HUES64 (cell line): Measurements from ENCODE around the gene AMOTL1.
"Not testable (repeated sequence)": the region's sequence is repeated elsewhere in the genome, so short reads cannot be mapped to it uniquely, and the experiment has no call there.

Experiments
- H3K27ac ChIP-seq: 2 replicates; pipeline ENCODE4 v1.7.0; 2013; ENCODE audit warnings: low read depth, low read length, inconsistent platforms
- H3K27me3 ChIP-seq: 2 replicates; pipeline ENCODE4 v1.6.1; 2013; ENCODE audit warnings: mild to moderate bottlenecking, low read length; ENCODE audit not compliant: insufficient read depth
- H3K36me3 ChIP-seq: 2 replicates; pipeline ENCODE4 v1.6.1; 2013; ENCODE audit warnings: mild to moderate bottlenecking, low read length; ENCODE audit not compliant: insufficient read depth
- H3K4me1 ChIP-seq: 2 replicates; pipeline ENCODE4 v1.6.1; 2013; ENCODE audit warnings: mild to moderate bottlenecking, low read length, moderate library complexity; ENCODE audit not compliant: insufficient read depth
- H3K4me3 ChIP-seq: 2 replicates; pipeline ENCODE4 v1.5.1; 2013; ENCODE audit warnings: mild to moderate bottlenecking, low read length, moderate library complexity
- H3K9ac ChIP-seq: 2 replicates; pipeline ENCODE4 v1.6.1; 2013; ENCODE audit warnings: mild to moderate bottlenecking, low read depth, low read length
- H3K9me3 ChIP-seq: 2 replicates; pipeline ENCODE4 v1.6.1; 2013; ENCODE audit warnings: low read depth, low read length; ENCODE audit not compliant: insufficient read depth
- WGBS: fragments of 150-250, 120-280 bp; methylation state at CpG from one replicate; pipeline ENCODE4 v1.1.7; 2013; ENCODE audit warnings: missing lambda C conversion rate; 5-methylcytosine and 5-hydroxymethylcytosine counted together

AMOTL1 gene

DNA sequence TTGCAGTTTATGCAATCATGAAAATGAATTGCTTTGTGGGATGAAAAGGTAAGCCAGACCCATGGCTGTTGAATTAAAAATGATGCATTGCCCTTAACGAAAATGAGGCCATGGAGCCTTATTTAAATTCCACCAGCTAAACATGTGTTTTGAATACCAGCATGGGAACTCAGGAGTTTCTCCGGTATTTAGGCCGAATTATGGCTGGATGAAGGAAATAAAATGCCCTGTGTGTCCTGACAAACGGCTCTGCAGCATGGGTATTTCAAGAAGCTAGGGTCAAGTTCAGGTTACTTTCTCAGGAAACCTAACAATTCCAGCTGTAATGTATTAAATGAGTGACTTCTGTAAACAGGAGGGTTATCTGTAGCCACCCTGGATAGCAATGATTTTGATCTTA lies 38.3 kb downstream of the AMOTL1 start:
- Histone ChIP-seq H3K9ac (no peak overlapping the region), H3K36me3 (peaks cover 27% of the 10 kb centered on the region), H3K4me1 (no peaks in the 10 kb centered on the region; the same call in 1 of the 2 replicates), H3K27me3 (no peaks in the 10 kb centered on the region), H3K4me3 (no peak overlapping the region), H3K9me3 (no peaks in the 10 kb centered on the region), H3K27ac (no peak overlapping the region)
- WGBS: 93% methylated on average over 4 of the region's 4 CpGs

GRCh38 chr11:94809251-94809650 lies 41.1 kb downstream of the AMOTL1 start:
- Histone ChIP-seq H3K4me3 (no peak overlapping the region), H3K9me3 (peaks cover 15% of the 10 kb centered on the region), H3K27ac (no peak overlapping the region), H3K36me3 (peaks cover 15% of the 10 kb centered on the region), H3K27me3 (no peaks in the 10 kb centered on the region), H3K4me1 (no peaks in the 10 kb centered on the region; the same call in 1 of the 2 replicates), H3K9ac (no peak overlapping the region)
- 89% methylated on average over 5 of the region's 5 CpGs for WGBS

DNA sequence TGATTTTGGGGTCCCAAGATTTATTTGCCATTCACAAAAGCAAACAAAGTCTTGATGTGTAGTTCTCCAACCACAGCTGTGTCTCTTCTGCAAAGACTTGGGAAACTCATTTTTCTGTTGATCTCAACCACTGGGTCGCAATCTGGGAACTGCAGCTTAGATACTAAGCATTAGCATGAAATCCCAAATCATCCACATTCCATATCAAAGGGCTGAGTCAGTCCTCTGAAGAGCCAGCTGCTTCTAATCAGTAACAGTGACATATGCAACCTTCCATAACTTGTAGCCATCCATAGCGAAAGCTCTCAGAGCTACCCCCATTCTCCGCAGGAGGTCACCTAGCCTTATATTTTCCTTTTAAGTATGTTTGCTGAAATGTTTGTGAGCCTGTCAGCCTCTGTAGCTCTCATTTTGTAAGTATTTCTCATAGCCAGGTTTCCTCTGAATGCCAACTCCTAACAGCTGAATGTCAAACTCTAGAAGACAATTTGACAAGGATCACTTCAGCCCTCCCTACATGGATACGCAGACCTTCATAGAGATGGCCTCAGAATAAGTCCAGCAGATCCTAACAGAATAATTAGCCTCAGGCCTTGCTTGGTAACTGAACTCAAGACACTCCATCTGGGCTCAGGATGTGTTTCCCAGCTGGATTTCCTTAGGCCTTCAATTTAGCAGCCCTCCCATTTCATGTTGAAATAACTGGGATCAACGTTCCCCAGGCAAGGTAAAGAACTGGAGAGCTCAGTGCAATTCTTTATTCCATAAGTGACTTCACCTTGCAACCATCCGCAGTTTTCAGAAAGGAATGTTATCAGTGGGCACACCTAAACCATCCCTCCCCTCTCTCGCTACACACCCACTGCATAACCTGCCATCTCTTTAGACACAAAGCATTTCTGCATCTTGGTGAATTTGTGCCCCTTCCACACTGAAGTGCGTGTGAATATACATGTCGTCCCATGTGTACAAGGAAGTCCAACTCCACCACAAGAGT lies 44.9 kb downstream of the AMOTL1 start:
- not testable (repeated sequence) for H3K4me3 ChIP-seq, H3K27me3 ChIP-seq, H3K4me1 ChIP-seq, H3K27ac ChIP-seq, H3K9ac ChIP-seq
- peaks cover 52% of the 10 kb centered on the region for H3K9me3 ChIP-seq
- H3K36me3 ChIP-seq: peaks cover 49% of the 10 kb centered on the region
- 94% methylated on average over 7 of the region's 9 CpGs for WGBS

- Histone ChIP-seq H3K27me3 (no peaks in the 10 kb centered on the region), H3K4me1 (no peaks in the 10 kb centered on the region; the same call in 1 of the 2 replicates), H3K9ac (no peak overlapping the region), H3K27ac (no peak overlapping the region), H3K36me3 (peaks cover 63% of the 10 kb centered on the region), H3K4me3 (no peak overlapping the region), H3K9me3 (peaks cover 66% of the 10 kb centered on the region)
- 97% methylated on average over 7 of the region's 7 CpGs for WGBS
These were observed 46.3 kb downstream of the AMOTL1 start for GRCh38 chr11:94814272-94814976.

DNA sequence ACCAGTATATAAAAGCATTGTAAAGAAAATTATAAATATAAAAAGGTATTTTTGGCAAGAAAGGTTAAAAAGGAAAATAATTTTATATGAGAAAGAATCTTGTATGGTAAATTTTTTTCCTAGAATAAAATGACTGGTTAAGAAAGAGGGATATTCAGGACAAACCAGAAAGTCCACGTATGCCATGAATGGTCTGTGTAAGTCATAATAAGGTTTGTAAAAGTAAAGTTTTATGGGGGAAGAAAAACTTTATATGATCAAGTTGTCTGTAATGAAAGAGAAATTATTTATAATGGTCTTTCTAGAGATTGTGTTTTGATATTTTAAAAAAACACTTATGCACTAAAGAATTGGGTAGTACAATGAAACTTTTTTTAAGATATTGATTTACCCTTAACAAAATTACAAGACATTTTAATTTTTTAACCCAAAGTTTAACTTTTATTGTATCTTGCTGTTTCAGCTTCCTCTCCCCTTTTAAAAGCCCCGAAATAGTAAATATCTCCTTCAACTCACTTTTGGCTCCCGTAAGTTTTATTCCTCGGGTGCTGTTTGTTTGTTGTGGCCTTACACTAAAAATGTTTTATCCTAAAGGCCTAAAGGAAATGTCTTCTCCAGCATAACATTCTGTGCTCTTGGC lies 47.7 kb downstream of the AMOTL1 start:
- Histone ChIP-seq H3K4me3 (no peak overlapping the region), H3K27ac (no peak overlapping the region), H3K9ac (no peak overlapping the region), H3K36me3 (peaks cover 73% of the 10 kb centered on the region), H3K27me3 (no peaks in the 10 kb centered on the region), H3K4me1 (no peaks in the 10 kb centered on the region; the same call in 1 of the 2 replicates), H3K9me3 (peaks cover 70% of the 10 kb centered on the region)
- WGBS: 92% methylated on average over 4 of the region's 4 CpGs

GRCh38 chr11:94820480-94820879 lies 52.3 kb downstream of the AMOTL1 start:
- H3K27me3 ChIP-seq: no peaks in the 10 kb centered on the region
- WGBS: 97% methylated on average over 5 of the region's 7 CpGs
- H3K4me3 ChIP-seq: no peak overlapping the region
- H3K27ac ChIP-seq: no peak overlapping the region
- H3K9ac ChIP-seq: no peak overlapping the region
- peaks cover 88% of the 10 kb centered on the region for H3K36me3 ChIP-seq
- H3K9me3 ChIP-seq: peaks cover 43% of the 10 kb centered on the region
- no peaks in the 10 kb centered on the region for H3K4me1 ChIP-seq

DNA sequence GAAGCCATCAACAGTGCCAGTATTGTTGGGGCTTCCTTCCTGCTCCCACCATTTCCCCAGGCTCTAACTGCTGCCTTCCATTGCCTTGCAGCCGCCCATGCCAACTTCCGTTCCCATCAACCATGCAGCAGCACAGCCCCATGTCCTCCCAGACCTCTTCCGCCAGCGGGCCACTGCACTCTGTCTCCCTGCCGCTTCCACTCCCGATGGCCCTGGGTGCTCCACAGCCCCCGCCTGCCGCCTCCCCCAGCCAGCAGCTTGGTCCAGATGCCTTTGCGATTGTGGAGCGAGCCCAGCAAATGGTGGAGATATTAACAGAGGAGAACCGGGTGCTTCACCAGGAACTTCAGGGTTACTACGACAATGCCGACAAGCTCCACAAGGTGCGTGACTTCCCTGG lies 53.3 kb downstream of the AMOTL1 start:
- Histone ChIP-seq H3K9me3 (peaks cover 33% of the 10 kb centered on the region), H3K4me3 (no peak overlapping the region), H3K36me3 (peaks cover 89% of the 10 kb centered on the region), H3K4me1 (no peaks in the 10 kb centered on the region), H3K9ac (no peak overlapping the region), H3K27me3 (no peaks in the 10 kb centered on the region), H3K27ac (no peak overlapping the region)
- 96% methylated on average over 14 of the region's 14 CpGs for WGBS

- no peak overlapping the region for H3K4me3 ChIP-seq
- no peaks in the 10 kb centered on the region for H3K27me3 ChIP-seq
- peaks cover 27% of the 10 kb centered on the region for H3K9me3 ChIP-seq
- no peaks in the 10 kb centered on the region for H3K4me1 ChIP-seq
- no peak overlapping the region for H3K9ac ChIP-seq
- 96% methylated on average over 6 of the region's 7 CpGs for WGBS
- H3K36me3 ChIP-seq: peaks cover 89% of the 10 kb centered on the region
- H3K27ac ChIP-seq: no peak overlapping the region
These were observed 53.9 kb downstream of the AMOTL1 start for GRCh38 chr11:94822080-94822479.

DNA sequence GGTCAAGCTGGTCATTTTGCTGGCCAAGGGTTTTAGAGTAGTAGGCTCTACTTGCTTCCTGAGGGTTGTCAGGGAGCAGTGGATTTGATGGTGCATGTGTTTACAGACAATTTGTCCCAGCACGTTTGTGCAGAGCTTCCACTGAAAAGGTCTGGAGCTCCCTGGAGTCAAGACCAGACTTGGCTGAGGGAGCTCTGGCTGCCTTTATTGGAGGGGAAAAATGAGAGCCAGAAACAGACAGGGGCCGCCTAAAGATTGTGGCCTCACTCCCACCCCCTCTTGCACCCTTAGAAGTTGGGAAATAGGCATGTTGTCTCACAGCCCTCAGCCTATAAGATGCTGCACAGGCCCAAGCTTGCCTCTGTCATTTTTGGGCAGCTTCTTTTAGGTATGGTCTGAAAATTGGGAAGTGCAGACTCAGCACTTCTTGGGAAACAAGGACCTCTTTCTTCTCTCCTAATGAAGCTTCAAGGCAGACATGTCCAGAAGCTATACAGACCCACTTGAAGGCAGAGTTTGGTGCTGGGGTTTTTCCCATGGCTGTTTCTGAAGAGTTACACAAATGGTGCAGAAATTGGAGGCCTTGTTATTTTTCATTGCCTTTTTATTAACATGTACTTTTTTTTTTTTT lies 55.1 kb downstream of the AMOTL1 start:
- H3K36me3 ChIP-seq: peaks cover 89% of the 10 kb centered on the region

GRCh38 chr11:94825031-94825430 lies 56.9 kb downstream of the AMOTL1 start:
- H3K27ac ChIP-seq: no peak overlapping the region
- 91% methylated on average over 4 of the region's 4 CpGs for WGBS
- H3K4me3 ChIP-seq: no peak overlapping the region
- no peaks in the 10 kb centered on the region for H3K9me3 ChIP-seq
- H3K27me3 ChIP-seq: no peaks in the 10 kb centered on the region
- H3K36me3 ChIP-seq: peaks cover 88% of the 10 kb centered on the region
- no peaks in the 10 kb centered on the region for H3K4me1 ChIP-seq
- no peak overlapping the region for H3K9ac ChIP-seq

More for the DNA sequence above, 55.1 kb downstream of the AMOTL1 start:
- Histone ChIP-seq H3K9me3 (peaks cover 15% of the 10 kb centered on the region), H3K4me1 (no peaks in the 10 kb centered on the region), H3K27ac (no peak overlapping the region), H3K27me3 (no peaks in the 10 kb centered on the region), H3K4me3 (no peak overlapping the region), H3K9ac (no peak overlapping the region)
- WGBS: 93% methylated on average over 2 of the region's 2 CpGs
